Rectal smooth muscle tissue (tissue), 1 donor: ENCODE data around the gene SPAG5.

Experiments used
- H3K27ac ChIP-seq: one replicate; pipeline ENCODE4 v1.7.0; 2013; ENCODE audit warnings: low read depth, low read length, inconsistent platforms
- H3K27me3 ChIP-seq: one replicate; pipeline ENCODE4 v1.7.0; 2013; ENCODE audit warnings: low read length; ENCODE audit not compliant: control insufficient read depth, insufficient read depth
- H3K36me3 ChIP-seq: one replicate; pipeline ENCODE4 v1.7.0; 2013; ENCODE audit warnings: low read length; ENCODE audit not compliant: control insufficient read depth, insufficient read depth
- H3K4me1 ChIP-seq: one replicate; pipeline ENCODE4 v1.7.0; 2013; ENCODE audit warnings: low read length; ENCODE audit not compliant: control insufficient read depth, insufficient read depth
- H3K4me3 ChIP-seq: one replicate; pipeline ENCODE4 v1.7.0; 2013; ENCODE audit warnings: low read length
- H3K9ac ChIP-seq: one replicate; pipeline ENCODE4 v1.7.0; 2013; ENCODE audit warnings: low read length

SPAG5 gene

GRCh38 chr17:28598799-28599310, at the start of gene SPAG5:
Gene SPAG5, minus strand, starts transcription at chr17:28599025. Its CDS starts 79 bp downstream, at chr17:28598946.
- Histone ChIP-seq H3K27me3 (no peaks in the 10 kb centered on the region), H3K4me1 (no peaks in the 10 kb centered on the region), H3K4me3 (peak within 1 kb of the TSS; percentile 75), H3K36me3 (no peaks in the 10 kb centered on the region), H3K9ac (peak within 1 kb of the TSS; percentile 92), H3K27ac (peak within 1 kb of the TSS; percentile 85)

- Histone ChIP-seq H3K36me3 (peaks cover 24% of the 10 kb centered on the region), H3K4me3 (peak overlapping the region; percentile 88), H3K4me1 (peaks cover 12% of the 10 kb centered on the region), H3K27ac (peak overlapping the region; percentile 93), H3K27me3 (no peaks in the 10 kb centered on the region), H3K9ac (peak overlapping the region; percentile 40)
Measured at GRCh38 chr17:28646039-28646754, 47.4 kb upstream of the SPAG5 start.

- Histone ChIP-seq H3K27ac (peak overlapping the region; percentile 93), H3K9ac (peak overlapping the region; percentile 83), H3K4me3 (peak overlapping the region; percentile 88), H3K27me3 (no peaks in the 10 kb centered on the region), H3K4me1 (peaks cover 12% of the 10 kb centered on the region), H3K36me3 (peaks cover 27% of the 10 kb centered on the region)
Measured at GRCh38 chr17:28645576-28645939, 46.7 kb upstream of the SPAG5 start.

- Histone ChIP-seq H3K4me1 (peaks cover 12% of the 10 kb centered on the region), H3K4me3 (peak within 1 kb of the TSS; percentile 88), H3K27me3 (no peaks in the 10 kb centered on the region), H3K36me3 (peaks cover 31% of the 10 kb centered on the region), H3K9ac (peak within 1 kb of the TSS; percentile 83), H3K27ac (peak within 1 kb of the TSS; percentile 93)
Measured at GRCh38 chr17:28644787-28645575, 46.2 kb upstream of the SPAG5 start, which contains the start of gene BLTP2. Gene BLTP2, minus strand, starts transcription at chr17:28645158. Its CDS starts 102 bp downstream, at chr17:28645056.

GRCh38 chr17:28643983-28644786, 45.4 kb upstream of the SPAG5 start:
- no peaks in the 10 kb centered on the region for H3K27me3 ChIP-seq
- peak overlapping the region; percentile 19 for H3K9ac ChIP-seq
- H3K36me3 ChIP-seq: peaks cover 37% of the 10 kb centered on the region
- peaks cover 12% of the 10 kb centered on the region for H3K4me1 ChIP-seq
- peak overlapping the region; percentile 89 for H3K27ac ChIP-seq
- H3K4me3 ChIP-seq: peak overlapping the region; percentile 88

- H3K9ac ChIP-seq: no peak overlapping the region
Measured at GRCh38 chr17:28641579-28641978, 42.8 kb upstream of the SPAG5 start.

GRCh38 chr17:28635506-28635905, 36.7 kb upstream of the SPAG5 start:
- no peaks in the 10 kb centered on the region for H3K27me3 ChIP-seq
- no peak overlapping the region for H3K4me3 ChIP-seq
- no peak overlapping the region for H3K27ac ChIP-seq
- H3K9ac ChIP-seq: no peak overlapping the region
- no peaks in the 10 kb centered on the region for H3K4me1 ChIP-seq
- peaks cover 77% of the 10 kb centered on the region for H3K36me3 ChIP-seq

More at GRCh38 chr17:28641579-28641978, 42.8 kb upstream of the SPAG5 start:
- peaks cover 50% of the 10 kb centered on the region for H3K36me3 ChIP-seq
- peaks cover 12% of the 10 kb centered on the region for H3K4me1 ChIP-seq
- H3K27me3 ChIP-seq: no peaks in the 10 kb centered on the region
- no peak overlapping the region for H3K4me3 ChIP-seq
- H3K27ac ChIP-seq: no peak overlapping the region

- Histone ChIP-seq H3K27ac (no peak overlapping the region), H3K4me1 (no peaks in the 10 kb centered on the region), H3K9ac (no peak overlapping the region), H3K4me3 (no peak overlapping the region), H3K27me3 (no peaks in the 10 kb centered on the region), H3K36me3 (peaks cover 69% of the 10 kb centered on the region)
Measured at GRCh38 chr17:28634206-28634865, 35.5 kb upstream of the SPAG5 start.

GRCh38 chr17:28626818-28627217, 28.0 kb upstream of the SPAG5 start:
- H3K27ac ChIP-seq: no peak overlapping the region
- no peak overlapping the region for H3K4me3 ChIP-seq
- no peak overlapping the region for H3K9ac ChIP-seq
- no peaks in the 10 kb centered on the region for H3K4me1 ChIP-seq
- no peaks in the 10 kb centered on the region for H3K27me3 ChIP-seq
- H3K36me3 ChIP-seq: peaks cover 27% of the 10 kb centered on the region

- Histone ChIP-seq H3K4me1 (no peaks in the 10 kb centered on the region), H3K36me3 (peaks cover 45% of the 10 kb centered on the region), H3K27ac (no peak overlapping the region), H3K27me3 (no peaks in the 10 kb centered on the region), H3K9ac (no peak overlapping the region), H3K4me3 (no peak overlapping the region)
Measured at GRCh38 chr17:28624148-28624547, 25.3 kb upstream of the SPAG5 start.

GRCh38 chr17:28623696-28624095, 24.9 kb upstream of the SPAG5 start:
- no peaks in the 10 kb centered on the region for H3K4me1 ChIP-seq
- H3K27me3 ChIP-seq: no peaks in the 10 kb centered on the region
- H3K4me3 ChIP-seq: no peak overlapping the region
- H3K9ac ChIP-seq: no peak overlapping the region
- peaks cover 50% of the 10 kb centered on the region for H3K36me3 ChIP-seq
- H3K27ac ChIP-seq: no peak overlapping the region
